ENCODE data around the gene ANKRD44.

- no peak for TF ChIP-seq CTCF (IDR thresholded peaks at IDR 0.05; ENCODE audit: low read depth, low read length, poor library complexity, severe bottlenecking)
- TF ChIP-seq EZH2phosphoT487 (IDR thresholded peaks at IDR 0.05; ENCODE audit: borderline replicate concordance, low read length) = no peak
These were observed 240.6 kb downstream of the ANKRD44 start for GRCh38 chr2:197069958-197070357.

Measured in DOHH2 (cell line).